ENCODE measurements around the gene A2M. TPM values are rescaled to one million over a fixed set of nuclear protein-coding genes. Genes with fewer than 3 reads are reported as not detected.

The A2M gene
- total RNA-seq, 2 experiments from 2014 or later: not detected

GRCh38 chr12:9022592-9022991, 93.1 kb downstream of the A2M start:
- peaks cover under 1% of the 10 kb centered on the region for H3K27me3 Mint-ChIP-seq
- peaks cover 21% of the 10 kb centered on the region for H3K9me3 Mint-ChIP-seq
- no peak overlapping the region for H3K4me3 Mint-ChIP-seq
- ChIA-PET CTCF (interaction anchor here (1.5 kb wide), 1 partner anchor 13 kb away, joined by 4 read pairs; no protein-coding TSS in a partner anchor), POLR2A (interaction anchor here (1.6 kb wide), 1 partner anchor 14 kb away, joined by 3 read pairs; no protein-coding TSS in a partner anchor)
- H3K27ac Mint-ChIP-seq: no peak overlapping the region
- intact Hi-C loops (cut with micrococcal nuclease): no loop called here
- DNase-seq: no peak
- H3K4me1 Mint-ChIP-seq (ENCODE audit: low read depth): peaks cover 13% of the 10 kb centered on the region
- H3K36me3 Mint-ChIP-seq: peaks cover 8% of the 10 kb centered on the region

Other genes starting within 250 kb of the A2M start
- gene PHC1, start 201.4 kb downstream of the A2M start, total RNA-seq: 10 to 100 TPM; 21.6 to 24.0 TPM
- gene M6PR, start 166.3 kb downstream of the A2M start, total RNA-seq: 100 to 1,000 TPM; 150 to 164 TPM
- 1 to 10 TPM; 4.4 to 5.4 TPM for gene KLRG1, start 126.4 kb downstream of the A2M start, total RNA-seq
- not detected for gene PZP, start 92.5 kb upstream of the A2M start, total RNA-seq